T-helper 1 cell treated with Interleukin-12 subunit alpha and Interleukin-12 subunit beta and Interleukin-4 antibody, amounts not matched to agents 30 μg/mL and 1 μg/mL, for 36 hours (primary cell): ENCODE results near the gene MIR17HG.
"Not testable (repeated sequence)": the region's sequence is repeated elsewhere in the genome, so short reads cannot be mapped to it uniquely, and the experiment has no call there.

Experiments
- H3K27ac Mint-ChIP-seq: one replicate; pipeline ENCODE4 v1.8.0; 2021; ENCODE audit warnings: mild to moderate bottlenecking, mixed read lengths
- H3K27me3 Mint-ChIP-seq: one replicate; pipeline ENCODE4 v1.8.0; 2021; ENCODE audit warnings: low read depth, mixed read lengths
- H3K36me3 Mint-ChIP-seq: one replicate; pipeline ENCODE4 v1.8.0; 2021; ENCODE audit warnings: low read depth, mixed read lengths
- H3K4me1 Mint-ChIP-seq: one replicate; pipeline ENCODE4 v1.8.0; 2021; ENCODE audit warnings: low read depth, mixed read lengths
- H3K4me3 Mint-ChIP-seq: one replicate; pipeline ENCODE4 v1.8.0; 2021; ENCODE audit warnings: mild to moderate bottlenecking, moderate library complexity, mixed read lengths
- H3K9me3 Mint-ChIP-seq: one replicate; pipeline ENCODE4 v1.8.0; 2021; ENCODE audit warnings: mixed read lengths

The MIR17HG gene

GRCh38 chr13:91320990-91321389, 26.5 kb upstream of the MIR17HG start:
- not testable (repeated sequence) for H3K27ac Mint-ChIP-seq, H3K9me3 Mint-ChIP-seq, H3K4me3 Mint-ChIP-seq, H3K36me3 Mint-ChIP-seq
- Mint-ChIP-seq H3K27me3 (peaks cover 16% of the 10 kb centered on the region), H3K4me1 (peaks cover 15% of the 10 kb centered on the region)

DNA sequence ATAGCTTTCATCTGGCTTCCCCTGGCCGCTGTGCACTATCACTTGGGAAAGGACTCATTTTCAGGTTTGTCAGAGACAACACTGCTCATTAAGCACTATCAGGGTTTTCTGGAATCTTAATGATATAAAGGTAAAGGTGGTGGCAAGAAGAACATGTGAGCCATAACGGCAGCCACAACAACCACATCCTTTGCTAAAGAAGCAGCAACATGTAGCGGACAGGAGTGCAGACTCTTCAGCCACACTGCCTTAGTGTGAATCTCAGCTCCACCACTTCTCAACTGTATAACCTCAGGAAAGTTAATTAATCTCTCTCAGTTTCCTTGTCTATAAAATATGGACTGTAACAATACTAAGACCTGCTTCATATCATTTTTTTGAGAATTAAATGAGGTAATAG, 24.1 kb upstream of the MIR17HG start:
- Mint-ChIP-seq H3K27ac (no peak overlapping the region), H3K27me3 (peaks cover 7% of the 10 kb centered on the region), H3K4me3 (no peak overlapping the region), H3K4me1 (peaks cover 14% of the 10 kb centered on the region), H3K36me3 (no peaks in the 10 kb centered on the region), H3K9me3 (no peaks in the 10 kb centered on the region)

- no peak overlapping the region for H3K4me3 Mint-ChIP-seq
- no peak overlapping the region for H3K27ac Mint-ChIP-seq
- H3K4me1 Mint-ChIP-seq: peaks cover 17% of the 10 kb centered on the region
- no peaks in the 10 kb centered on the region for H3K36me3 Mint-ChIP-seq
- H3K9me3 Mint-ChIP-seq: no peaks in the 10 kb centered on the region
- H3K27me3 Mint-ChIP-seq: peaks cover 7% of the 10 kb centered on the region
These were observed 21.3 kb upstream of the MIR17HG start for GRCh38 chr13:91326146-91326545.

DNA sequence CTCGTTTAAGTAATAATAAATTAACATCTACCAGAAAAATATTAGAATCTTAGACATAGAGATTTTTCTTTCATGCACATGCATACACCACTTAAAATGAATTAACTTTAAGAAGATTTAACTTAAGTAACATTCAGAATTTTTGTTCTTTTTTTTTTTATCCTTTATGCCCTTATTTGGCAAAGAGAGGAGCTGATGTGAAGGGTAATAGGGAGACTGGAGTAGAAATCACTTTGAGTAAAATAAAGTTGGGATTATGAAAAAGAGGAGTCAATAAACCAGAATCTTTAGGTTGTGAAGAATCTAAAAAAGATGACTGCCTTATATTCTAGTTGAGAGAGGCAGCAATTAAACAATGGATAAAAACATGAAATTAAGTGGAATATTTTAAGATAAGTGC, 18.8 kb upstream of the MIR17HG start:
- Mint-ChIP-seq H3K9me3 (peaks cover 4% of the 10 kb centered on the region), H3K27me3 (peaks cover 7% of the 10 kb centered on the region), H3K36me3 (peaks cover 3% of the 10 kb centered on the region), H3K27ac (no peak overlapping the region), H3K4me1 (peaks cover 13% of the 10 kb centered on the region), H3K4me3 (no peak overlapping the region)

DNA sequence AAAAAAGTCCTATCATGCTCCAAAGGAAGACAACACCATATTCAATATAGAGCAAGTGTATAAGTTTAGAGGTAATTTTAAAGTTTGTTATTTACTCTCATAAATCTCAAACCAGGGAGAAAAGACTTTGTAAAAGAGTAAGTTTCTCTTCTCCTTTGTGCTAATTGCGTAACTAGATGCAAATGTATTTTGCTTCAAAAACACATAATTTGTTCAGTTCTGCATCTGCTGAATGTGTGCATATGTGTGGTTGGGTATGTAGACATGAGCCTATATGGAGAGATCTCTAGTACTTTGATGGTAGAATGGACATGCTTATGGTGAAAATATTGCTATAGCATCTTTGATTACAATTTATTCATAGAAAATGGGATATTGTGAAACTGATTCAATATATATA, 17.8 kb upstream of the MIR17HG start:
- Mint-ChIP-seq H3K27me3 (peaks cover 4% of the 10 kb centered on the region), H3K27ac (no peak overlapping the region), H3K4me3 (no peak overlapping the region), H3K36me3 (peaks cover 3% of the 10 kb centered on the region), H3K9me3 (peaks cover 4% of the 10 kb centered on the region), H3K4me1 (peaks cover 13% of the 10 kb centered on the region)

- Mint-ChIP-seq H3K4me1 (peaks cover 13% of the 10 kb centered on the region), H3K4me3 (no peak overlapping the region), H3K36me3 (peaks cover 3% of the 10 kb centered on the region), H3K27ac (peak overlapping the region; percentile 22), H3K27me3 (peaks cover 4% of the 10 kb centered on the region), H3K9me3 (peaks cover 4% of the 10 kb centered on the region)
These were observed 16.2 kb upstream of the MIR17HG start for GRCh38 chr13:91331047-91331915.

- Mint-ChIP-seq H3K4me1 (peaks cover 39% of the 10 kb centered on the region), H3K27ac (peak overlapping the region; percentile 81), H3K9me3 (no peaks in the 10 kb centered on the region), H3K4me3 (no peak overlapping the region), H3K27me3 (no peaks in the 10 kb centered on the region), H3K36me3 (peaks cover 20% of the 10 kb centered on the region)
These were observed 1.4 kb upstream of the MIR17HG start for GRCh38 chr13:91346062-91346461.

DNA sequence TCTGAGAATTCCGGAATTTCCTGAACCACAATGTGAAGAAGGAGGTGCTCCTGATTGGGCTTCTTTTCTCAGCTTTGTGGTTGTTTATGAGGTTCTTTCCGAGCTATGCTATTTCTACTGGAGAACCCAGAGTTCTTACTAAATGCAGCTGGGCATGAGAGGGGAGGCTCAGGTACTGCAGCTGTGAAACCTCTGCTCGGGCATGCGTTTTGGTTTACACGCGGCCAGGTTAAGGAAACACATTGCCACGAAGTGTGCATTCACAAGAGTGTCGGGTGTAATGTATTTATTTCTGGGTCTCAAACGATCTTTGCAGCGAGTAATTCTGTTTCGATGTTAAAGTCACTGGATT, 661 bp upstream of the MIR17HG start:
- Mint-ChIP-seq H3K4me3 (peak overlapping the region; percentile 92), H3K9me3 (no peaks in the 10 kb centered on the region), H3K27ac (peak overlapping the region; percentile 96), H3K4me1 (peaks cover 46% of the 10 kb centered on the region), H3K27me3 (no peaks in the 10 kb centered on the region), H3K36me3 (peaks cover 27% of the 10 kb centered on the region)

GRCh38 chr13:91347996-91348905, 764 bp downstream of the MIR17HG start:
- Mint-ChIP-seq H3K4me1 (peaks cover 51% of the 10 kb centered on the region), H3K27me3 (no peaks in the 10 kb centered on the region), H3K27ac (no peak overlapping the region), H3K4me3 (no peak overlapping the region), H3K9me3 (no peaks in the 10 kb centered on the region), H3K36me3 (peaks cover 34% of the 10 kb centered on the region)

GRCh38 chr13:91348906-91349435, 1.5 kb downstream of the MIR17HG start:
- Mint-ChIP-seq H3K27me3 (no peaks in the 10 kb centered on the region), H3K4me1 (peaks cover 54% of the 10 kb centered on the region), H3K4me3 (peak overlapping the region; percentile 85), H3K36me3 (peaks cover 37% of the 10 kb centered on the region), H3K27ac (peak overlapping the region; percentile 90), H3K9me3 (no peaks in the 10 kb centered on the region)

GRCh38 chr13:91349992-91350911, 2.8 kb downstream of the MIR17HG start:
- peak overlapping the region; percentile 85 for H3K4me3 Mint-ChIP-seq
- peaks cover 58% of the 10 kb centered on the region for H3K4me1 Mint-ChIP-seq
- no peaks in the 10 kb centered on the region for H3K9me3 Mint-ChIP-seq
- peak overlapping the region; percentile 9 for H3K27ac Mint-ChIP-seq
- peaks cover 44% of the 10 kb centered on the region for H3K36me3 Mint-ChIP-seq
- no peaks in the 10 kb centered on the region for H3K27me3 Mint-ChIP-seq

- Mint-ChIP-seq H3K4me1 (peaks cover 57% of the 10 kb centered on the region), H3K4me3 (peak overlapping the region; percentile 85), H3K27me3 (no peaks in the 10 kb centered on the region), H3K9me3 (no peaks in the 10 kb centered on the region), H3K36me3 (peaks cover 53% of the 10 kb centered on the region), H3K27ac (no peak overlapping the region)
These were observed 3.6 kb downstream of the MIR17HG start for GRCh38 chr13:91351123-91351522.

GRCh38 chr13:91351980-91352379, 4.5 kb downstream of the MIR17HG start:
- no peak overlapping the region for H3K27ac Mint-ChIP-seq
- H3K4me3 Mint-ChIP-seq: no peak overlapping the region
- peaks cover 57% of the 10 kb centered on the region for H3K36me3 Mint-ChIP-seq
- no peaks in the 10 kb centered on the region for H3K9me3 Mint-ChIP-seq
- H3K27me3 Mint-ChIP-seq: no peaks in the 10 kb centered on the region
- H3K4me1 Mint-ChIP-seq: peaks cover 49% of the 10 kb centered on the region

GRCh38 chr13:91352891-91353290, 5.4 kb downstream of the MIR17HG start:
- Mint-ChIP-seq H3K4me1 (peaks cover 48% of the 10 kb centered on the region), H3K36me3 (peaks cover 60% of the 10 kb centered on the region)
- H3K27me3 Mint-ChIP-seq, H3K9me3 Mint-ChIP-seq, H3K27ac Mint-ChIP-seq, H3K4me3 Mint-ChIP-seq: not testable (repeated sequence)
